ENCODE data around the gene SH3PXD2A.

GRCh38 chr10:103550229-103550628 is 305.1 kb downstream of the SH3PXD2A start:
- TF ChIP-seq CTCF (IDR thresholded peaks at IDR 0.05) (no peak), EZH2 (IDR thresholded peaks at IDR 0.05; ENCODE audit: borderline replicate concordance, insufficient read depth, low read depth, low read length, poor library complexity, severe bottlenecking) (no peak)
